Amniotic epithelial cell (primary cell): ENCODE results near the gene LCK.

Experiments
- DNase-seq: peaks from one replicate; pipeline ENCODE4 v3.0.0-alpha.2; 2010; ENCODE audit warnings: low read depth

Gene LCK

GRCh38 chr1:32327204-32327603, 76.1 kb downstream of the LCK start:
- DNase-seq = no peak

DNA sequence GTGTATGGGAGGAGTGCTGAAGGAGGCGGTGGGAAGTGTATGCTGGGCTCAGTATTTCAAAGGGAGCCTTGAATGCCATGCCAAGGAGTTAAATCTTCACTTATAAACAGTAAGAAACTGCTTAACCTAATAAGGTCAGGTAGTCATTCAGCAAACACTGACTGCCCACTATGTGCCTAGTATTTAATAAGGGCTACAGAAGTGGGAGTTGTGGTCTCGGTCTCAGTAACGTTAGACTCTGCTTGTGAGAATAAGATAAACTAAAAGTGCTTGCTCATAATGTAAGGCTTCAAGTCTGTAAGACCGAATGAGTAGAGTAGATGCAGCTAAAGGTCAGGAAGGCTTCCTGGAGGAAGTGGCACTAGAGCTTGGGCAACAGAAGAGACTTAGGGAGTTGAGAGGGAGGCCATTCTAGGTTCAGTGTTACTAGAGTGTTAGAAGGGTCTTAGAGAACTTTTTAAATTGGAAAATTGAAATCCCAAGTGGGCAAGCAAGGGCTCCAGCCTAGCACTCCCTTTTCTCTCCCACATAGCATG, 78.9 kb downstream of the LCK start:
- DNase-seq = no peak

DNA sequence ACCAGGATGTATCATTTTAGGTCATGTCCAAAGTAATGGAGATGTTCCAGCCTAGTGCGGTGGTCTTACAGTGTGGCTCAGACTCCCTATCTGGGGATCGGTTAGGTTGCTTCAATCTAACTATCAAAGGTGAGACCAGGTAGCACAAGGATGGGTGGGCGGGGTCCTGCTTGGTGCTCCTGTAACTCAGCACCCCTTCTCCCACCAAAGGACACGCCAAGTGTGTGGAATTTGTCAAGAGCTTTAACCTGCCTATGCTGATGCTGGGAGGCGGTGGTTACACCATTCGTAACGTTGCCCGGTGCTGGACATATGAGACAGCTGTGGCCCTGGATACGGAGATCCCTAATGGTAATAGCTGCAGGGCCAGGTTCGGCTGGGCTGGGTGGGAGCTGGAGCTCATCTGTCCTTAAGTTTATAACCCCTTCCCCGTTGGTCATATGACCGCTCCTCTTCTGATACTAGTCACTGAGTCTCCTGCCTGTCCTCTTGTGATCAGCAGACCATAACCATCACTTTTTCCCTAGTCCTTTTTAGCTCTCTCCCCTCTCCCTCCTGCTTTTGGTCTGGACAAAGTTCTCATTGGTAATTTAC, 79.6 kb downstream of the LCK start:
- no peak for DNase-seq

GRCh38 chr1:32331549-32331948, 80.5 kb downstream of the LCK start:
- no peak for DNase-seq

DNA sequence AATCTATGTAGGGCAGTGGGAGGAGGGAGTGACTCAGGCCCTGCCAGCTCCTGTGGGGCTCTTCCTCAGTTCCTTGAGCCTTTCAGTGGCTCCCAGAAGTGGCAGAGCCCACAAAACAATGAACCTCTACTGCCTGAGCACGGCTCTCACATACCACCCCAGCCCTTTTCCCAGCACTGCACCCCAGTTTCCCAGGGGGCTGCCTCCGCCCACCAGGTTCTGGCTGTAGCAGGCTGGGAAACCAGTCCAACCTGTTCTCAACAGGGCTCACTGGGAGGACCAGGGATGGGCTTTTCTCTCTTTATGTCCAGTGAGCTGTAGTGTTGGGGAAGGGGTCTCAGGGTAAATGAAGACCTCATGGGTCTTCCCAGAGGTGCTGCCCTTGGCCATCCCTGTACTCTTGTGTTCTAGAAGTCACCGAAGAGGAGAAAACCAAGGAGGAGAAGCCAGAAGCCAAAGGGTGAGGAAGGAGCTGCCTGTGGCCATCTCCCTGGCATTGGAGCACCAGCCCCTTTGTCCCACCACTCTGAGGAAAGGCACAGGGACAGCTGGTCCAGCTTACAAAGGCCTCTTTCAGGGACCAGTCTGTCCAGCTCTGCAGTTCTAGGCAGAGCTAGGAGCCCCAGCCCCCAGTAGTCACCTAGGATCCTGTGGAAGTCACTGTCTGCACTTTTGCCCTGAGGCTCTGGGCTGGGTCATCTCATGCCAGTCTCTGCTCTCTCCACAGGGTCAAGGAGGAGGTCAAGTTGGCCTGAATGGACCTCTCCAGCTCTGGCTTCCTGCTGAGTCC, 81.4 kb downstream of the LCK start:
- DNase-seq = no peak

DNA sequence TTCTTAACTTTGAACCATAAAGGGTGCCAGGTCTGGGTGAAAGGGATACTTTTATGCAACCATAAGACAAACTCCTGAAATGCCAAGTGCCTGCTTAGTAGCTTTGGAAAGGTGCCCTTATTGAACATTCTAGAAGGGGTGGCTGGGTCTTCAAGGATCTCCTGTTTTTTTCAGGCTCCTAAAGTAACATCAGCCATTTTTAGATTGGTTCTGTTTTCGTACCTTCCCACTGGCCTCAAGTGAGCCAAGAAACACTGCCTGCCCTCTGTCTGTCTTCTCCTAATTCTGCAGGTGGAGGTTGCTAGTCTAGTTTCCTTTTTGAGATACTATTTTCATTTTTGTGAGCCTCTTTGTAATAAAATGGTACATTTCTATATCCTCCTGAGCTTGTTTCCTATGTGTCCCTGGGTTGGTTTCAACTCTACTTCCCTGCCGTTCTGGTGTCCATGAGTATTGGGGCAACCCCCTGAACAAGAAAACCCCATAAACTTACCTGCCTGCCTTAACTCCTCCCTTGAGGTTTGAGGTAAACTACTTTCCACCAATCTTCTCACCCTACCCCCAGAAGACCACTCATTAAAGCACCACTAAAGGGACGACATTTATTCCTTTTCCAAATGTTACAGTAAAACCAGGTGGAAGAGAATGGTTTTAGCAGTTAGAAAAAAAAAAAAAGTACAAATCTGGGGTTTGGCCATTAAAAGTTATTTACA, 82.3 kb downstream of the LCK start:
- no peak for DNase-seq

DNA sequence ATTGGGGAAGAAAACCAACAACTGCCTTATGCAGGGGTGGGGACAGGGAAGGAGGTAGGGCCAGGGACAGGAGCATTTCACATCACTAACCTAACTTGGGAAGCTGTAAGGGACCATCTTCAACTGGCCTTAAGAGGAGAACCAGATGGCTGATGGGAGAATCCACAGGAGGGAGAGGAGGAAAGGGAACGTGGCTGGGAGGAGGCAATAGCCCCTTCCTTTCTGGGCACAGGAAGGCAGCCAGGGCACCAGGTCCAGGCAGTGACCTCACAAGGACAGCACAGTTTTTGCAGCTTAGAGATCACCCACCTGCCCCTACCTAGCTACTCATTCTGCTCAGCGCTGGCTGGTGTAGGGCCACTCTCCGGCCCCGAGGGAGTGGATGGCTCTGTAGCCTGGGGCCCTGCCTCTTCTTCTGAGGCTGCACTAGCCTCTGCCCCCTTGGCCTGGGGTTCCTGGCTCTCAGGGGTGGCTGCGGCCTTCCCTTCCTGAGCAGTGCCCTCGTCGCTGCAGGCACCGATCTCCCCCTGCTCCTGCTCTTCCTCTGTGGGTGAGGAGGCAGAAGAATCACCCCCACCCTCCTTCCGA, 83.3 kb downstream of the LCK start:
- DNase-seq = no peak

DNA sequence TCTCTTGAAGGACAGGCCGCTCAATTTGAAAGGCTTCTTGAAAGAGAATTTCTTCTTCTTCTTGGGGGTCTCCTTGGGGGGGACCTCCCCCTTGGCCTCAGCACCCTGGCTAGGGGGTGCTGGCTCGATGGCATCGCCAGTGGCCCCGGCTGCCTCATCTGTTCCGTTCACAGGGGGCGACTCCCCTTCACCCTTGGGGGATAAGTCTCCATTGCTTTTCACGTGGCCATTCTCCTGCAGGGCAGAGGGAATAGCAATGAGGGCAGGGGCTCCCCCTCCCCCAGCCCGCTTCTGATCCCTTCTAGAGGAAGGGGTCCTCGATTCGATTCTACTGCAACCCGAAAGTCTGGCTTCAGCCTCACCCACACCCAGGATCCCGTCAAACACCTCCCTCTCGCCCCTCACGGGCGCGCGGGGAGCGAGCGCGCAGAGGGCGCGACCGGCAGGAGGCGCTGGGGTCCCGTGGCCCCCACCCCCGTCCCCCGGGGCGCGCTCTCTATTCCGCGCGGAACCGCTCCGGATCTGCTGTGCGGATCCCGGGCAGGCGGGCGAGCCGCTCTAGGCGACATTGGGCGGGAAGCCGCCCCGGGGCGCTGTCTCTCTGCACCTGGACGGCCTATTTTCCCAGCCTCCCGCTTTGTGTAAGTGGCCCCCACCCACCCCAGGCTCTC, 83.9 kb downstream of the LCK start:
- no peak for DNase-seq

GRCh38 chr1:32335535-32335789, 84.4 kb downstream of the LCK start:
- no peak for DNase-seq
